ENCODE data around the gene PDXDC1. TPM values are rescaled to one million over a fixed set of nuclear protein-coding genes. Genes with fewer than 3 reads are reported as not detected.
A peak's percentile ranks its signal among the peaks of the same experiment; 100 is the strongest.
"Not testable (repeated sequence)": the region's sequence is repeated elsewhere in the genome, so short reads cannot be mapped to it uniquely, and the experiment has no call there.

The PDXDC1 gene
- total RNA-seq, 1 experiment from 2014 or later = 29.8 TPM

GRCh38 chr16:14971621-14972228, 3.1 kb upstream of the PDXDC1 start:
- DNase-seq (ENCODE audit: low read depth) = not testable (repeated sequence)

- DNase-seq (ENCODE audit: low read depth) = not testable (repeated sequence)
These were observed 972 bp upstream of the PDXDC1 start for GRCh38 chr16:14973785-14974322.

- peak; percentile 46 for DNase-seq (ENCODE audit: low read depth)
These were observed 533 bp upstream of the PDXDC1 start for GRCh38 chr16:14974331-14974655.

DNA sequence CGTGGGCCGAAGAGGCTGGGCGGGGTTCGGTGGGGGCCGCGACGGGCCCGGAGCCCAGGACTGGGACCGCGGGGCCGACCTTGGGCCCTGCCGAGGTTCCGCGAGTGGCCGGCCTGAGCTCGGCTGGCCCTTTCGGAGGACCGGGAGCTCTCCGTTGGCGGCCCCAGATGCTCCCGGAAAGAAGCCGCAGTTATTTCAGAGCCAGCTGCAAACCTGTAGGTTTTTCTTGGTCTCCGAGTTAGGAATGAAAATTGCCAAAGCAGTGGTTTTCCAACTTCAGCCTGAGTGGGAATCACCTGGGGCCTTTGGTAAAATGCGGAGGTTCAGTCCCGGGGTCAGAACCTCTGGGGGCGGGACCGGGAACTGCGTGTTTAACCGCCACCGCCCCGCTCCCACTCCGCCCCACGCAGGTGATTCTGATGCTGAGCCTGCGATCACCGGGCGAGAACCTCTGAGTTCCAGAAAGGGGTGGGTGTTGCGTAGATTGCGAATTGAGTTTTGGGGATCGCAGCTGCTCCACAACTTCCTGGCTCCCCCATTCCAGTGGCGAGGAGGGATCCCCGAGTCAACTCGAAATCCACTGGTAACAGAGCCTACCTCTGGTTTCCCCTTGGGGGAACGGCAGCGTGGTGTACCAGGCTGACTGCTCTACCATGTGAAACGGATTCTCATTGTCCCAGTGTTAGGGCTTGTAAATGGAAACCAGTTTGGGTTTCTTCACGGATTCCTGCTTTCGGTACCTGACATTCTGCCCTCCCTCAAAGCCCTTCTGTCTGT, 780 bp downstream of the PDXDC1 start:
- peak; percentile 16 for DNase-seq (ENCODE audit: low read depth)

DNA sequence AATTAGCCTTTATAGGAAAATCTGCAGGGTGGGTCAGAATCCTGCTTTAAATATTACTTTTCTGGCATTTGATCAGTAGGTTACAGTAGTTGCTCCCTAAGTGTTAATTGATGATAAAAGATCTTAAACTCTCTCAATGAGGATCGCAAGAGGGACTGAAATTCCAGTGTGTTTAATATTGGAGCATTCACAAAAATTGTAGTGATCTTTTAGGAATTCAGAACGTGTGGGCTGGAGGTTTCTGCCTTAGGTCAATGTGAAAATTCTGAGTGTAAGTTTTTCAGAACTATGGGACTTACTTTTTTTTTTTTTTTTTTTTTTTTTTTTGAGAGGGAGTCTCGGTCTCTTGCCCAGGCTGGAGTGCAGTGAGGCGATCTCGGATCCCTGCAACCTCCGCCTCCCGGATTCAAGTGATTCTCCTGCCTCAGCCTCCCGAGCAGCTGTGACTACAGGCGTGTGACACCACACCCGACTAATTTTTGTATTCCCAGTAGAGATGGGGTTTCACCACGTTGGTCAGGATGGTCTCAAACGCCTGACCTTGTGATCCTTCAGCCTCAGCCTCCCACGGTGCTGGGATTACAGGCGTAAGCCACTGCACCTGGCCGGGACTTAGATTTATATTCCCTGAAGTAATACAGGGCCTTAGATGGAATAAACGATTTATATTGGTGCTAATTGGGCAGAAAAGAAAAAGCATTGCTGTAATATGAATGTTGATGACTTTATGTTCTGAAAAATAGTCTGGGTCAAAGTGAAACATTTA, 2.3 kb downstream of the PDXDC1 start:
- DNase-seq (ENCODE audit: low read depth) = not testable (repeated sequence)

DNA sequence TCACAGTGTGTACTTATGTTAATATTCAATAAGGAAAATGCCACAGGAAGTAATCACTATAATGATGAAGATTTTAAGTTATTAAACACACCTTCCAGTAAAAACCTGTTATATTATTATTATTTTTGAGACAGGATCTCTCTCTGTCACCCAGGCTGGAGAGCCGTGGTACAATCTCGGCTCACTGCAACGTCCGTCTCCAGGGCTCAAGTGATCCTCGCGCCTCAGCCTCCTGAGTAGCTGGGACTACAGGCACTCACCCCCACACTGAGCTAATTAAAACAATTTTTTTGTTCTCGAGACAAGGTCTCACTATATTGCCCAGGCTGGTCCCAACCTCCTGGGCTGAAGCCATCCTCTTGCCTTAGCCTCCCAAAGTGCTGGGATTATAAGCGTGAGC, 3.5 kb downstream of the PDXDC1 start:
- not testable (repeated sequence) for DNase-seq (ENCODE audit: low read depth)

GRCh38 chr16:14978908-14979307, 4.1 kb downstream of the PDXDC1 start:
- DNase-seq (ENCODE audit: low read depth) = not testable (repeated sequence)

DNA sequence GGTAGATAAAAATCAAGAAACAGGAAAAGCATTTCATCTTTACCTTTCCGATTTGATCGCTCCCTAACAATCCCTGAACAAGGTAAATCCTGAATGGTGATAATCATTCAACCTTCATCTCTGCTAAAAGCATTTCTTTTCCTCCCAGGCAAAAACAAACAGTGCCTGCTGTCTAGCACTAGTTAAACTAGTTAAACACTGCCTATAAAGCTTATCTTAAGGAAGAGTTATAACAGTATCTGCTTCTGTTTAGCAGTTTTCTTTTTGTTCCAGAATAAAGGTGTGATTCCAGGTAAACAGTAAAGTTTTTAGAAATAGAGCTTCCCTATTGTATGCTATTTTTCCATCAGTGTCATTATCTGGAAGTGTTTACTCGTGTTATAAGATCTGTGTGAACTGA, 6.4 kb downstream of the PDXDC1 start:
- DNase-seq (ENCODE audit: low read depth) = not testable (repeated sequence)

DNA sequence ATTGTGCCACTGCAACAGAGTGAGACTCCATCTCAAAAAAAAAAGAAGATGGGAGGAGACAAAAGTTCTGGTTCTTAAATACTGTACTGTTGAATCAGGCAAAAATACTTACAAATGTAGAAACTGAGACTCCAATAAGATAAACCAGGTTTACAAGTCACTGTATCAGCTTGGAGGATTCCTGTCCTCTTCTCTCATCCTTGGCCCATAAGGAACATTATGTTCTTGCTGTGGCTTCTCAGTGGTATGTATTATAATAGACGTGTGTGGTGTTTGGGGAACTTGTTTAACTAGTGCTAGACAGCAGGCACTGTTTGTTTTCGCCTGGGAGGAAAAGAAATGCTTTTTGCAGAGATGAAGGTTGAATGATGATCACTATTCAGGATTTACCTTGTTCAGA, 7.7 kb downstream of the PDXDC1 start:
- DNase-seq (ENCODE audit: low read depth) = not testable (repeated sequence)

DNA sequence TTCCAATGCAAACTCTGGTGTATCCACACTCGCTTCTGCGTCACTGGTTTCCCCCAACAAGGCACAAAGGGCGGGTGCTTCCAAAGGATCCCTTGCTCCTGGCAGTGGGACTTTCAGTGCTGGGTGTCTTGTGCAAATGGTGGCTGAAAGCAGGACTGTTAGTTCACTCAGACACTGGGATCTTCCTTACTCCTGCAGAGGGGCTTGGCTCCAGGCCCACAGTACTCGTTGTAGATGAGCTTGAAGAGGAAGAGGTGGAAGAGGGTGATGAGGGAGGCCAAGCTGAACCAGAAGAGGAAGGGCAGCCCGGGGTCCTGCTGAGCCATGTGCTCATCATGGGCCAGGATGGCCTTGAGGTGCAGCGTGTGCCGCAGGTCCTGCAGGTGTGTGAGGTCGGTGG, 13.3 kb downstream of the PDXDC1 start:
- DNase-seq (ENCODE audit: low read depth) = not testable (repeated sequence)

GRCh38 chr16:14988661-14989191, 13.9 kb downstream of the PDXDC1 start:
- DNase-seq (ENCODE audit: low read depth) = not testable (repeated sequence)

DNA sequence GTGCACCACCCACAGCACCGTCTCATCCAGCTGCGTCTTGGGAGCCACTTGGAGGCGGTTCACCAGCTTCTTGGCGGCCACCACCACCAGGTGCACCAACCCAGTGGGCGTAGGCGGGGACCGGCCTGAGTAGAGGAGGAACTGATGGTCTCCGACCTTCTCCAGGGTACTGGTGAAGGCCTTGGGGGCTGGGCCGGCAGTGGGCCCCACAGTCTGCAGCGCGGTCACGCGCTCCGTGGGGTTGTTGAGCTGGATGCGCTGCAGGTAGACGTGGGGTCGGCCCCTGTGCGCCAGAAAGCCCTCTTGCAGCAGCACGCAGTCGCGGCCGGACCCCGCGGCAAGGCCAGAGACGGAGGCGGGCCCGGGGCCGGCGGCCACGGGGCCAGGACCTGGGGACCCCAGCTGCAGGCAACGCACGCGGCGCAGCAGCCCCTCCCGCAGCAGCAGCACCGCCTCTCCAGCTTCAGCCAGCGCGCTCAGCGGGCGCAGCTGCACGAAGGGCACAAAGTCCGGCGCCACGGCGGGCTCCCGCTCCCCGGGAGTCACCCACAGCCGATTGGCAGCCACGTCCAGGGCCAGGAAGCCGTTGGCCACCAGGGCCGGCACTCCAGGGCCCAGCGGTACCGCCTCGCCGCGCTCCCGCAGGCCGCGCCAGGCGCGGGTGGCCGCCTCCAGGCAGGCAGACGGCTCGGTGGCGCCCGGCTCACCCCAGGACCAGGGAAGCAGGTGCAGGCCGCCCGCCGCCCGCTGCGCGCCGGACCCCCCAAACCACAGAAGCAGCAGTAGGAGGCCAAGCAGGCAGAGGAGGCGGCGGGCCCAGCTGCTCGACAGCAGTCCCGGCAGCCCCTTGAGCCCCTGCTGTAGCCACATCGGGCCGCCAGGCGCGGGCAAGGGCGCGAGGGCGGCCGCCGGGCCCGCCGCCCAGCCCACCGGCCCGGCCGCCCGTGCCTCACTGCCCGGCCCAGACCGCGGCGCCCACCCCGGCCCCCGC, 14.8 kb downstream of the PDXDC1 start:
- not testable (repeated sequence) for DNase-seq (ENCODE audit: low read depth)

DNA sequence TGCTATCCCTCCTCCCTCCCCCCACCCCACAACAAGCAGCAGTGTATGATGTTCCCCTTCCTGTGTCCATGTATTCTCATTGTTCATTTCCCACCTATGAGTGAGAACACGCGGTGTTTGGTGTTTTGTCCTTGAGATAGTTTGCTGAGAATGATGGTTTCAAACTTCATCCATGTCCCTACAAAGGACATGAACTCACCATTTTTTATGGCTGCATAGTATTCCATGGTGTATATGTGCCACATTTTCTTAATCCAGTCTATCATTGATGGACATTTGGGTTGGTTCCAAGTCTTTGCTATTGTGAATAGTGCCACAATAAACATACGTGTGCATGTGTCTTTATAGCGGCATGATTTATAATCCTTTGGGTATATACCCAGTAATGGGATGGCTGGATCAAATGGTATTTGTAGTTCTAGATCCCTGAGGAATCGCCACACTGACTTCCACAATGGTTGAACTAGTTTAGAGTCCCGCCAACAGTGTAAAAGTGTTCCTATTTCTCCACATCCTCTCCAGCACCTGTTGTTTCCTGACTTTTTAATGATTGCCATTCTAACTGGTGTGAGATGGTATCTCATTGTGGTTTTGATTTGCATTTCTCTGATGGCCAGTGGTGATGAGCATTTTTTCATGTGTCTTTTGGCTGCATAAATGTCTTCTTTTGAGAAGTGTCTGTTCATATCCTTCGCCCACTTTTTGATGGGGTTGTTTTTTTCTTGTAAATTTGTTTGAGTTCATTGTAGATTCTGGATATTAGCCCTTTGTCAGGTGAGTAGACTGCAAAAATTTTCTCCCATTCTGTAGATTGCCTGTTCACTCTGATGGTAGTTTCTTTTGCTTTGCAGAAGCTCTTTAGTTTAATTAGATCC, 18.7 kb downstream of the PDXDC1 start:
- not testable (repeated sequence) for DNase-seq (ENCODE audit: low read depth)

DNA sequence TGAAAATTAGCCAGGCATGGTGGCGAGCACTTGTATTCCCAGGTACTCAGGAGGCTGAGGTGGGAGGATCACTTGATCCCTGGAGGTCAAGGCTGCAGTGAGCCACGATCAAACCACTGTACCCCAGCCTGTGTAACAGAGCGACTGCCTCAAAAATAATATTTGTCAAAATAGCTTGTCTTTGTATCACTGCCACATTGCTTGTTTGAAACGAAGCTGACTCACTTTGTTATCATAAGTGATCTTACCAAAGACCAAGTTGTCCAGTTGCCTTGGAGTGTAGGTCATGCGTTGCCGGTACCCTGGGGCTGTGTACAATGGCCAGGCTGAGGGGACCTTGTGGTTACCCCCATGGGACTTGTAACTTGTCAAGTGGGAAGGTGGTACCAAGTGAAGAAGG, 21.9 kb downstream of the PDXDC1 start:
- DNase-seq (ENCODE audit: low read depth) = peak; percentile 58

GRCh38 chr16:14998300-14998699, 23.5 kb downstream of the PDXDC1 start:
- DNase-seq (ENCODE audit: low read depth) = not testable (repeated sequence)

- not testable (repeated sequence) for DNase-seq (ENCODE audit: low read depth)
These were observed 25.0 kb downstream of the PDXDC1 start for GRCh38 chr16:14999845-15000244.

DNA sequence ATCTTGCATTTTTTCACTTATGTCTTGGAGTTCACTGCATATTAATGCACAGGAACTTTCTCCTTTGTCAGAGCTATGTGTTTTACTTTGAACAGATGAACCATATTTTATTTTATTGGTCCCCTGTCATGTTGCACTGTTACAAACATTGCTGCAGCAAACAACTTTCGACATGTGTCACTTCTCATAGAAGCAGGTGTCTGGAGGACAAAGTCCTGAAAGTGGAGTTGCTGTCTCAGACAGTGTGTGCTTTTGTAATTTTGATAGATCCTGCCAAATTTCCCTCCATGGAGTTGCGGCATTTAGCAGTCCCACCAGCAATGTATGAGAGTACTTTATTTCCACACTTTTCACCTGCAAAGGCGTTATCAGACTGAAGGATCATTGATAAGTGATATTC, 27.6 kb downstream of the PDXDC1 start:
- not testable (repeated sequence) for DNase-seq (ENCODE audit: low read depth)

GRCh38 chr16:15005357-15006132, 30.7 kb downstream of the PDXDC1 start:
- DNase-seq (ENCODE audit: low read depth) = not testable (repeated sequence)

GRCh38 chr16:15008647-15009046, 33.8 kb downstream of the PDXDC1 start:
- not testable (repeated sequence) for DNase-seq (ENCODE audit: low read depth)
